ENCODE results near the gene RAPGEF2. TPM values are rescaled to one million over a fixed set of nuclear protein-coding genes. Genes with fewer than 3 reads are reported as not detected.

RAPGEF2 gene
- total RNA-seq, 1 experiment from 2014 or later: 23.8 TPM

DNA sequence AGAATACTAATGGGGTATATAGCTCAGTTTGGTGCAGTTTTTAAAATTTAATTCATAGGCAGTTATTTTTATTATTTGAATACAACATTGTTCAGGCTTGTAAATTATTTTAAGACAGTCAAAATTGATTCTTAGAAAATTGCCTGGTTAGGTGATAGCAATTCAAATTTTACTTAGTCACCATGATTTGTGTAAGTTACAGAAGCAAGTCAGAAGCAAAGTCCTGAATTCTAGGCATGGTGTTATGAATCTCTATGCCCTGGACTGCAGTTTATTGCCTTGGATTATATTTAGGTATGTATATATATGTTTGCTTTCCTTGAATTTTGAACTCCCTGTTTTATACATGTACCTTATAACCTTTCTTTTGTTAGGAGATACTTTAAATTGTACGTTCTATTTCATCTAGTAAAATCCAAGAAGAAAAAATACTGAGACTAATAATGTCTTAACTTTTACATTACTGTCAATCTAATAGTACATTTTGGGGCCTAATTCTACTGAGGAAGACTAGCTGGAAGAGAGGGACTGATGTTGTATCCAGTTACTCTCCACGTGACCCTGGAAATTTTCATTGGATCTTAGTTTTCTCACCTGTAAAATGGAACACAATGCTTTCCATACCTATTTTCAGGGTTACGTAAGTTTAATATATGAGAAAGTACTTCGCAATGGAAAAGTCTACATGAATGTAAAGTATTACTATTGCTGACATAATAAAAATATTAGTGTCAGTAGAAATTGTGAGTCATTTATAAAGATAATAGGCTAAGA, 25.1 kb downstream of the RAPGEF2 start:
- Mint-ChIP-seq H3K27me3 (ENCODE audit: unreplicated experiment) (no peaks in the 10 kb centered on the region), H3K36me3 (ENCODE audit: insufficient read depth, unreplicated experiment) (no peaks in the 10 kb centered on the region), H3K4me1 (ENCODE audit: low read depth, unreplicated experiment) (peaks cover 9% of the 10 kb centered on the region), H3K9me3 (ENCODE audit: low read depth, unreplicated experiment) (no peaks in the 10 kb centered on the region), H3K4me3 (ENCODE audit: low read depth, unreplicated experiment) (no peak overlapping the region), H3K27ac (ENCODE audit: unreplicated experiment) (no peak overlapping the region)
- intact Hi-C loops (cut with micrococcal nuclease; ENCODE audit: unreplicated experiment): no loop called here
- DNase-seq: no peak
- BruUV-seq (replicated peaks): no TSS peak
- CTCF ChIA-PET: no interaction called here
- TF ChIP-seq, protein P1, sequence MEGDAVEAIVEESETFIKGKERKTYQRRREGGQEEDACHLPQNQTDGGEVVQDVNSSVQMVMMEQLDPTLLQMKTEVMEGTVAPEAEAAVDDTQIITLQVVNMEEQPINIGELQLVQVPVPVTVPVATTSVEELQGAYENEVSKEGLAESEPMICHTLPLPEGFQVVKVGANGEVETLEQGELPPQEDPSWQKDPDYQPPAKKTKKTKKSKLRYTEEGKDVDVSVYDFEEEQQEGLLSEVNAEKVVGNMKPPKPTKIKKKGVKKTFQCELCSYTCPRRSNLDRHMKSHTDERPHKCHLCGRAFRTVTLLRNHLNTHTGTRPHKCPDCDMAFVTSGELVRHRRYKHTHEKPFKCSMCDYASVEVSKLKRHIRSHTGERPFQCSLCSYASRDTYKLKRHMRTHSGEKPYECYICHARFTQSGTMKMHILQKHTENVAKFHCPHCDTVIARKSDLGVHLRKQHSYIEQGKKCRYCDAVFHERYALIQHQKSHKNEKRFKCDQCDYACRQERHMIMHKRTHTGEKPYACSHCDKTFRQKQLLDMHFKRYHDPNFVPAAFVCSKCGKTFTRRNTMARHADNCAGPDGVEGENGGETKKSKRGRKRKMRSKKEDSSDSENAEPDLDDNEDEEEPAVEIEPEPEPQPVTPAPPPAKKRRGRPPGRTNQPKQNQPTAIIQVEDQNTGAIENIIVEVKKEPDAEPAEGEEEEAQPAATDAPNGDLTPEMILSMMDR (IDR thresholded peaks at IDR 0.05; ENCODE audit: unreplicated experiment): no peak

DNA sequence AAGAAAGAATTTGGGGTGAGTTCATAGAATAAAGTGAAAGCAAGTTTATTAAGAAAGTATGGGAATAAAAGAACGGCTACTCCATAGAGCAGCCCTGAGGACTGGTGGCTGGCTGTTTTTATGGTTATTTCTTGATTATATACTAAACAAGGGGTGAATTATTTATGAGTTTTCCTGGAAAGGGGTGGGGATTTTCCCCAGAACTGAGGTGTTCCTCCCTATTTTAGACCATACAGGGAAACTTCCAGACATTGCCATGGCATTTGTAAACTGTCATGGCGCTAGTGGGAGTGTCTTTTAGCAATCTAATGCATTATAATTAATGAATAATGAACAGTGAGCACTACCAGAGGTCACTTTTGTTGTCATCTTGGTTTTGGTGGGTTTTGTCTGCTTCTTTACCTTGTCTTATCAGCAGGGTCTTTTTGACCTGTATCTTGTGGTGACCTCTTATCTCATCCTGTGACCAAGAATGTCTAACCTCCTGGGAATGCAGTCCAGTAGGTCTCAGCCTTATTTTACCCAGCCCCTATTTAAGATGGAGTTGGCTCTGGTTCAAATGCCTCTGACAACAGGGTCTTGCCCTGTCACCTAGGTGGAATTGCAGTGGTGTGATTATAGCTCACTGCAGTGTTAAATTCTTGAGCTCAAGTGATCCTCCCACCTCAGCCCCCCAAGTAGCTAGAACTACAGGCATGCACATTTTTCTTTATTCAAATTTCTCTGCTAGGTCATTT, 27.1 kb downstream of the RAPGEF2 start:
- Mint-ChIP-seq H3K27ac (ENCODE audit: unreplicated experiment) (no peak overlapping the region), H3K4me1 (ENCODE audit: low read depth, unreplicated experiment) (peaks cover 9% of the 10 kb centered on the region), H3K36me3 (ENCODE audit: insufficient read depth, unreplicated experiment) (no peaks in the 10 kb centered on the region), H3K4me3 (ENCODE audit: low read depth, unreplicated experiment) (no peak overlapping the region), H3K27me3 (ENCODE audit: unreplicated experiment) (no peaks in the 10 kb centered on the region), H3K9me3 (ENCODE audit: low read depth, unreplicated experiment) (no peaks in the 10 kb centered on the region)
- no peak for DNase-seq
- CTCF ChIA-PET: interaction anchor here (1.0 kb wide), 1 partner anchor 14 kb away, joined by 3 read pairs; no protein-coding TSS in a partner anchor
- BruUV-seq (replicated peaks): no TSS peak
- TF ChIP-seq, protein P1 (IDR thresholded peaks at IDR 0.05; ENCODE audit: unreplicated experiment): no peak
- intact Hi-C loops (cut with micrococcal nuclease; ENCODE audit: unreplicated experiment): no loop called here

GRCh38 chr4:159131564-159131963, 28.7 kb downstream of the RAPGEF2 start:
- Mint-ChIP-seq H3K36me3 (ENCODE audit: insufficient read depth, unreplicated experiment) (no peaks in the 10 kb centered on the region), H3K4me3 (ENCODE audit: low read depth, unreplicated experiment) (no peak overlapping the region), H3K27ac (ENCODE audit: unreplicated experiment) (no peak overlapping the region), H3K4me1 (ENCODE audit: low read depth, unreplicated experiment) (peaks cover 9% of the 10 kb centered on the region), H3K27me3 (ENCODE audit: unreplicated experiment) (no peaks in the 10 kb centered on the region), H3K9me3 (ENCODE audit: low read depth, unreplicated experiment) (no peaks in the 10 kb centered on the region)
- BruUV-seq (replicated peaks): no TSS peak
- no peak for DNase-seq
- TF ChIP-seq, protein P1 (IDR thresholded peaks at IDR 0.05; ENCODE audit: unreplicated experiment): no peak
- CTCF ChIA-PET: no interaction called here
- intact Hi-C loops (cut with micrococcal nuclease; ENCODE audit: unreplicated experiment): no loop called here

- BruUV-seq (replicated peaks): no TSS peak
- intact Hi-C loops (cut with micrococcal nuclease; ENCODE audit: unreplicated experiment): no loop called here
These were observed 31.6 kb downstream of the RAPGEF2 start for GRCh38 chr4:159134429-159134828.

More at GRCh38 chr4:159134429-159134828, 31.6 kb downstream of the RAPGEF2 start:
- DNase-seq: no peak
- Mint-ChIP-seq H3K36me3 (ENCODE audit: insufficient read depth, unreplicated experiment) (no peaks in the 10 kb centered on the region), H3K4me1 (ENCODE audit: low read depth, unreplicated experiment) (peaks cover 7% of the 10 kb centered on the region), H3K9me3 (ENCODE audit: low read depth, unreplicated experiment) (no peaks in the 10 kb centered on the region), H3K27me3 (ENCODE audit: unreplicated experiment) (no peaks in the 10 kb centered on the region), H3K4me3 (ENCODE audit: low read depth, unreplicated experiment) (no peak overlapping the region), H3K27ac (ENCODE audit: unreplicated experiment) (no peak overlapping the region)
- TF ChIP-seq, protein P1 (IDR thresholded peaks at IDR 0.05; ENCODE audit: unreplicated experiment): no peak
- CTCF ChIA-PET: no interaction called here
